Suprapubic skin (tissue), 4 donors: ENCODE measurements around the gene RTN4R.

Experiments
- CTCF ChIP-seq, 2 donors: fragments of 200-600 bp in 1 of 2; fragments of 450-650 bp in 1 of 2; sonication (generic) in 1 of 2; IDR thresholded peaks; one replicate each; pipeline ENCODE4 v1.5.1; 2016 to 2019; ENCODE audit warnings: antibody characterized with exemption in 2 of 2, mild to moderate bottlenecking in 1 of 2, moderate library complexity in 1 of 2
- POLR2A ChIP-seq, 2 donors: fragments of 450-650 bp; IDR thresholded peaks; one replicate each; pipeline ENCODE4 v1.6.1; 2017; ENCODE audit warnings: antibody characterized with exemption in 2 of 2, mild to moderate bottlenecking in 2 of 2, moderate library complexity in 2 of 2
- POLR2AphosphoS5 ChIP-seq, 3 donors: sonication (generic); formaldehyde crosslinking; IDR thresholded peaks; one replicate each; pipeline ENCODE4 v1.6.1; 2017; ENCODE audit warnings: antibody characterized with exemption in 3 of 3

GRCh38 chr22:20193761-20194494 is 74.2 kb downstream of the RTN4R start:
- no peak for TF ChIP-seq CTCF (IDR thresholded peaks at IDR 0.05)
- no peak for TF ChIP-seq POLR2AphosphoS5 (IDR thresholded peaks at IDR 0.05)
- no peak for TF ChIP-seq POLR2A (IDR thresholded peaks at IDR 0.05)
